Activated CD8-positive, alpha-beta memory T cell treated with anti-CD3 and anti-CD28 coated beads, Interleukin-2, amount 10 ng/mL, durations not matched to agents 7 days and 5 days (primary cell): ENCODE data around the gene AGMO. TPM values are rescaled to one million over a fixed set of nuclear protein-coding genes. Genes with fewer than 3 reads are reported as not detected.

Experiments used
- ATAC-seq: fragments of 150-1000 bp; cut with Tn5 transposase; one replicate; pipeline ENCODE4 v1.10.0; 2021; ENCODE audit warnings: moderate library complexity
- CTCF ChIA-PET: fragments of 350-600 bp; sonication (Branson Sonifier 250); formaldehyde crosslinking; loops from one replicate; lab custom pipeline; 2021; ENCODE audit warnings: antibody characterized with exemption; lab: Charles Lee
- DNase-seq: peaks from one replicate; pipeline ENCODE4 v3.0.0-alpha.2; 2020
- H3K27ac Mint-ChIP-seq: one replicate; pipeline ENCODE4 v1.8.0; 2021; ENCODE audit warnings: mild to moderate bottlenecking, mixed read lengths
- H3K27me3 Mint-ChIP-seq: one replicate; pipeline ENCODE4 v1.8.0; 2021; ENCODE audit warnings: mixed read lengths
- H3K36me3 Mint-ChIP-seq: one replicate; pipeline ENCODE4 v1.8.0; 2021; ENCODE audit warnings: mild to moderate bottlenecking, mixed read lengths
- H3K4me1 Mint-ChIP-seq: one replicate; pipeline ENCODE4 v1.8.0; 2021; ENCODE audit warnings: mixed read lengths
- H3K4me3 Mint-ChIP-seq: one replicate; pipeline ENCODE4 v1.8.0; 2021; ENCODE audit warnings: mild to moderate bottlenecking, moderate library complexity, mixed read lengths
- H3K9me3 Mint-ChIP-seq: one replicate; pipeline ENCODE4 v1.8.0; 2022; ENCODE audit warnings: low read depth, mixed read lengths
- total RNA-seq, 2 experiments: library from RNA; stranded (reverse); gene quantifications; one replicate each; pipeline ENCODE4 v1.2.3, GENCODE V29; 2021

The AGMO gene
- total RNA-seq, 2 experiments from 2014 or later = not detected

GRCh38 chr7:15478401-15478800 lies 83.4 kb downstream of the AGMO start:
- no peaks in the 10 kb centered on the region for H3K4me1 Mint-ChIP-seq
- ATAC-seq (no peak), DNase-seq (no peak)
- H3K9me3 Mint-ChIP-seq = peaks cover 3% of the 10 kb centered on the region
- CTCF ChIA-PET = no interaction called here
- no peaks in the 10 kb centered on the region for H3K36me3 Mint-ChIP-seq
- H3K27me3 Mint-ChIP-seq = no peaks in the 10 kb centered on the region
- no peak overlapping the region for H3K27ac Mint-ChIP-seq
- no peak overlapping the region for H3K4me3 Mint-ChIP-seq

- Mint-ChIP-seq H3K27ac (no peak overlapping the region), H3K36me3 (no peaks in the 10 kb centered on the region), H3K27me3 (no peaks in the 10 kb centered on the region), H3K4me3 (no peak overlapping the region), H3K9me3 (peaks cover 3% of the 10 kb centered on the region), H3K4me1 (no peaks in the 10 kb centered on the region)
- CTCF ChIA-PET = no interaction called here
- no peak for ATAC-seq
- DNase-seq = no peak
Measured at GRCh38 chr7:15476531-15476918, 85.3 kb downstream of the AGMO start.

DNA sequence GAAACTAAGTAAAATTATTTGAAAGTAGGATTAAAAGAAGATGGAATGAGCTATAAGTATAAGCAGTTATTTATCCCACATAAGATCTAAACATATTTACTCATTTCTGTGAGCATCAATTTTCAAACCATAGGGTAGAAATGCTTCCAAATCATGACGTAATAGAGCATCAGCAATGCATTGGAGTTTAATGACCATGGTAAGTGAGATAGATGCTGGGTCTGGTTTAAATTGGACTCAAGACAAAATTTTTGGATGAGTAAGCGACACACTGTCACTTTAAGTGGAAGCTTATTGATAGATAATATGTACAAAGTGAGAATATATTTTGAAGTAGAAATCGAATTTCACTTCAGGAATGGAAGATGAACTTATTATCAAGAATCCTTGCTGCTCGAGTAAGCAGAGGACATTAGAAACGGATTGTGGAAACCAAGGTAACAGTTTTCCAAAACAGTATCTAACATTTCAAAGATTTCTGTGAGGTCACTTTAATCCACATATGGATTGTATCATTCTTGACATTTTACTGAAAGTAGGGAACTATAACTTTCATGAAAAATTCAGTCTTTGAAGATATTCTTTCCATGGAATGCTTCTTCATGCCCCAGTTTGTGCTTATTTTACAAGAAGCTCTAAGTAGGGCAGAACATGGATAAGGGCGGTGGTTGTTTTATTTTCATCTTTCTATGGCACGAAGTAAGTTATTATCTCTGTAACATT lies 85.8 kb downstream of the AGMO start:
- Mint-ChIP-seq H3K4me3 (no peak overlapping the region), H3K4me1 (no peaks in the 10 kb centered on the region), H3K27me3 (no peaks in the 10 kb centered on the region), H3K27ac (no peak overlapping the region), H3K36me3 (no peaks in the 10 kb centered on the region), H3K9me3 (peaks cover 3% of the 10 kb centered on the region)
- CTCF ChIA-PET = no interaction called here
- no peak for ATAC-seq
- DNase-seq = no peak

- DNase-seq (no peak), ATAC-seq (no peak)
- Mint-ChIP-seq H3K9me3 (peaks cover 2% of the 10 kb centered on the region), H3K36me3 (no peaks in the 10 kb centered on the region), H3K27me3 (no peaks in the 10 kb centered on the region), H3K4me1 (no peaks in the 10 kb centered on the region), H3K27ac (no peak overlapping the region), H3K4me3 (no peak overlapping the region)
- CTCF ChIA-PET = no interaction called here
Measured at GRCh38 chr7:15471669-15471950, 90.2 kb downstream of the AGMO start.

DNA sequence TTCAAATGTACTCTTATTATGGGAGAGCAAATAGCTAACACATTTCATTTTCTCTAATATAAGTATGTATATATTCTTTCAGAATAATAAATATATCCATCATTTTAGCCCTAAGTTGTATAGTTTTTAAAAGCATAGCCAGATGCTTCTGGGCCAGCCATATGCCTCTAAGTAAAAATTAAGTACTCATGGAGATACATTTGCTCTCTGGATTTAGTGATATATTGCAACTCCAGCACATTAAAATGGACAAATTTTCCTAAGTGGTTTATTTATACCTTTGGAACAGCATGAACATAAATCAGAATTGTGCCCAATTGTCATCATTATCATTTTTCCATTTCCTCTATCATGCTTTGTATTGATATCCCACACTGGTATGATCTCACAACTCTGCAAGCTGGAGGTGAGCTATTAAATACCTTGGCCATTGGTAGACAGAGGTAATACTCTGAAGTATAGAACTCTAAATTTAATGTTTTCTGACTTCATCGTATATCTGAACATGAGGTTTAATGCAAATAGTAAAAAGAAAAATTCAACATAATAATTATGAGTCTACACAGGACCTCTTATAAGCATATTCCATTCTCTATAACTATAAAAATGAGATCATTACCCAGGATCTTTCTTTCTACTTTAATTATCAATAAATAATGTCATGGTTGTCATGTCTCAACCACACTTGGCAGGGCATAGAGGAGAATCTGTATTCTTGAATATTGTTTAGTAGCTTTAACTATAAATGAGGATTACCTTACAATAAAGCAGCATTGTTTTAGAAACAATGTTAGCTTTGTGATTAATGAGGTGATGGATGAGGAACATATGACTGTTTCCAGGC lies 90.8 kb downstream of the AGMO start:
- CTCF ChIA-PET = no interaction called here
- H3K27me3 Mint-ChIP-seq = no peaks in the 10 kb centered on the region
- no peak for DNase-seq

DNA sequence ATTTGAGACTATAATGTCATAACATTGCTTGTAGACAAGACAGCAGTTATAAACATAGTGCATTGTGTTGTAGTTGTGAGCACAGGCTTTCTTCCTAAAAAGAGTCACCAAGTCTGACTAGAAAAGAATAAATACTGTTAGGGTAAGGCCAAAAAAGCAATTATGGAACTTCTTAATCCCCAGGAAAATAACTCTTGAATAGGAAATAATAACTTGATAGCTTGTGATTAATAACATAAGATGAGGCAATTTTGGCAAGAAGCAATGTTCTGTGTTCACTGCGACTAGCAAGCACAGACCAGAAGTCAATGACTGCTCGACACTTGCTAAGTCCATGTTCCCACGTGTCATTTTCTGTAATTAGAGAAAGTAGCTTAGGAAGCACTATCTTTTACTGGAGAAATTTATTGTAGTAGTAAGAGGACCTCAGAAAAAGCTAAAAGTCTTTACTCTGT lies 97.1 kb downstream of the AGMO start:
- Mint-ChIP-seq H3K9me3 (peaks cover 4% of the 10 kb centered on the region), H3K4me3 (no peak overlapping the region), H3K36me3 (no peaks in the 10 kb centered on the region), H3K4me1 (no peaks in the 10 kb centered on the region), H3K27me3 (no peaks in the 10 kb centered on the region), H3K27ac (no peak overlapping the region)
- CTCF ChIA-PET = no interaction called here
- ATAC-seq (no peak), DNase-seq (no peak)

More for the DNA sequence above, 90.8 kb downstream of the AGMO start:
- Mint-ChIP-seq H3K27ac (no peak overlapping the region), H3K36me3 (no peaks in the 10 kb centered on the region), H3K9me3 (peaks cover 2% of the 10 kb centered on the region), H3K4me1 (no peaks in the 10 kb centered on the region), H3K4me3 (no peak overlapping the region)
- ATAC-seq = no peak

DNA sequence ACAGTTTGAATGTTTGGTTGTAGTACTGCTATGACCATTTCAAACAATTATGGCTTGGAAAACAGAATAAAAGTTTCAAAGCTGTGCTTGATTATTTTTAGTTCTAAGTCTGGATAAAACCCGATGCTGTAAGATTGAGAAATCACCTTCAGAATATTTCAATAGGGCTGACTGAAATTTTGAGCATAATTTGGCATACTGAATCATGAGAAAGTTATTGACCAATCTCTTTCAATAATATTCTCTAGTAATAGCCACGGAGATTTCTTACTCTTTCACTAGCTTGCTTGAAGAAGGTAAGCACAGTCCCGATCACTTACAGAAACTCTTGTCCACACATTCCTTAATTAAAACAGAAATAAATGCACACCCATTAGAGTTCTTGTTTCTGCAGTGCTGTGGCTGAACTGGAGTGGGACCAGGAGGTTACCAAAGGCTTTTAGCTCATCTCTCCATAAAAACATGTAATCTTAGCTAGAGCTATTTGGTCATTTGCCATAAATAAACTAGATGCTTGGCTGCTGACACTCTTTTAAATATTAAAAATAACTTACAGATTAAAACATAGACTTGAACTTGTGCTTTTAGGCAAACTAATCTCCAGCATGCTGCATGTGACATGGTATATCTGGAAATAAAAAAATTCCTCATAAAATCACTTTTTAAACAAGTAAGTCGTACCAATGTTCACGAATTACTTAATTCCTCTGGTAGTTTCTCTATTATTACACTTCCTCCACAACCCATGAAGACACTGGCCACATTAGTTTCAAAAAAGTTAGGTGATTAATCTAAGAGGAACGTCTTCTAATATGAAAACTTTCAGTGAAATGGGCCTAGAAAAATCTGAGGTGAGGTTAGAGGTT lies 97.8 kb downstream of the AGMO start:
- H3K36me3 Mint-ChIP-seq = no peaks in the 10 kb centered on the region
- no peak overlapping the region for H3K4me3 Mint-ChIP-seq
- ATAC-seq (no peak), DNase-seq (no peak)
- no peak overlapping the region for H3K27ac Mint-ChIP-seq
- no peaks in the 10 kb centered on the region for H3K27me3 Mint-ChIP-seq
- CTCF ChIA-PET = no interaction called here
- peaks cover 4% of the 10 kb centered on the region for H3K9me3 Mint-ChIP-seq
- no peaks in the 10 kb centered on the region for H3K4me1 Mint-ChIP-seq

DNA sequence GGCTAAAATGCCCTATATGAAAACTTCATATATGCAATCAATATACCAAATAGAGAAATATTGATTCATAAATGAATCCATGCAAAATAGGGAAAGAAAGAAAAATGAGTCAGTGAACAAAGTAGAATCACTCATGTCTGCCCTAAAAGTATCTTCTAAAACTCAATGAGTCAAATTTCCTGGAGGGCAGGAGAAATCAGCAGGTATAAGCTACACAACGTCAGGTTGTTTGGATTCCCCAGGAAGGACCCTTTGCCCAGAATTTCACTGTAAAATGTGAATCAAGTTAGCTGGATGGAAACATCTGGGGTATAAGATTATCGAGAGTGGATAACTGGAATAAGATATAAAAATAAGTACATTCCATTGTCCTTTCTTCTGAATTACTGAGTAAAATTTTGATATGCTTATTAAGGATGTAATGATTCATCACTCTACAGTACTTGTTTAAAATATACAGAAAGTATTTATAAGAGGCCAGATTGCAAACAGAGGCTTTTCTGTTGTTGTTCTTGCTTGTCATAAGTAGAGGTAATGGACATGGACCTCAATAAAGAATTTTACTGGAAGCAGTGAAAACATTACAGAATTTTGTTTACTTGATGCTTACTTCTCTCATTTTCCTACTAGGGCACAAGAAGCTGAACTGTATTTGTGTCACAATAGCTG lies 99.0 kb downstream of the AGMO start:
- no peak for DNase-seq
- no peaks in the 10 kb centered on the region for H3K27me3 Mint-ChIP-seq
- peaks cover 2% of the 10 kb centered on the region for H3K9me3 Mint-ChIP-seq
- no peak overlapping the region for H3K27ac Mint-ChIP-seq
- CTCF ChIA-PET = no interaction called here
- H3K4me1 Mint-ChIP-seq = no peaks in the 10 kb centered on the region
- no peak for ATAC-seq
- no peaks in the 10 kb centered on the region for H3K36me3 Mint-ChIP-seq
- H3K4me3 Mint-ChIP-seq = no peak overlapping the region

- Mint-ChIP-seq H3K4me1 (no peaks in the 10 kb centered on the region), H3K27me3 (no peaks in the 10 kb centered on the region), H3K36me3 (no peaks in the 10 kb centered on the region), H3K9me3 (peaks cover 2% of the 10 kb centered on the region), H3K4me3 (no peak overlapping the region), H3K27ac (no peak overlapping the region)
- CTCF ChIA-PET = no interaction called here
- no peak for ATAC-seq
- DNase-seq = no peak
Measured at GRCh38 chr7:15461576-15461975, 100.2 kb downstream of the AGMO start.

- Mint-ChIP-seq H3K36me3 (no peaks in the 10 kb centered on the region), H3K4me1 (no peaks in the 10 kb centered on the region), H3K4me3 (no peak overlapping the region), H3K9me3 (peaks cover 2% of the 10 kb centered on the region), H3K27me3 (no peaks in the 10 kb centered on the region), H3K27ac (no peak overlapping the region)
- ATAC-seq (no peak), DNase-seq (no peak)
- CTCF ChIA-PET = no interaction called here
Measured at GRCh38 chr7:15459018-15459615, 102.7 kb downstream of the AGMO start.

DNA sequence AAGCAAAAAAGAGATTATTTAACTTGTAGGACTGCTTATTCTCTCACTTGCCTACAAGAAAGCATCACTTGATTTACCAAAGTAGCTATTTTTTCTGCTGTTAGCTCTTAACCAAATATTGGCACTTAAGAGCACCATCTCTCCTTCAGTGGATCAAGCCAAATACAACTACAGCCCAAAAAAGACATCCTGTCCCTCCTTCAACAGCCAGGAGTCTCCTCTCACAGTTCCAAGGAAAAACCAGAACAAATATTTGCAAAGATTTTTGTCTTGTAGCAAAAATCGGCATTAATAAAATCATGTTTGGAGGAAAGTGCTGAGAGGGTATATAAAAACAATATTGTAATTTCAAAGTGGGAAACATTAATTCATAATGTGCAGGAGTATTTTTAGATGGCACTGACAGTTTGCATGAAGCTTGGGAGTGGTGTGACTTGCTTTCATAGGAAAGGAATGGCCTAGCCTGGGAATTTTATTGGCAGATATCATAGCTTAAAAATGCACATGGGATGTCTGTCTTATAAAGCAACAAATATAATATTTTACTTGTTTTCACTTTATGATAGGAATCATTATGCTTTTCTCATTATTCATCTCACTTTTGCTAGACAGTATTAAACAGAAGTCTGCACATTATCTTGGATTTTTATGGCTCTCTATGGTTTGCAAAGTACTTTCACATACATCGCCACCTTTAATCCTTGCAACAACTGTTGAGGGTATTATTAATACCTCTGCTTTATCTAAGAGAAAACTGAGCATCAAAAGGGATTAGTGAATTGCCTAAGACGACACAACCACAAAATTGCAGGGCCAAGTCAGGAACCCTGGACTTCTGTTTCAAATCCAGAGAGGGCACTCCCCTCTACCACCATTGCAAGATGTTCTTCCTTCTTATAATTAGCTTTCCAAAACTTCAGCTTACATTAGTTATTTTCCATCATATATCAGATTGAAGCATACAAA lies 103.5 kb downstream of the AGMO start:
- no peaks in the 10 kb centered on the region for H3K36me3 Mint-ChIP-seq
- H3K4me1 Mint-ChIP-seq = no peaks in the 10 kb centered on the region
- peaks cover 2% of the 10 kb centered on the region for H3K9me3 Mint-ChIP-seq
- H3K4me3 Mint-ChIP-seq = no peak overlapping the region
- no peaks in the 10 kb centered on the region for H3K27me3 Mint-ChIP-seq
- CTCF ChIA-PET = no interaction called here
- ATAC-seq = no peak
- DNase-seq = no peak
- H3K27ac Mint-ChIP-seq = no peak overlapping the region

DNA sequence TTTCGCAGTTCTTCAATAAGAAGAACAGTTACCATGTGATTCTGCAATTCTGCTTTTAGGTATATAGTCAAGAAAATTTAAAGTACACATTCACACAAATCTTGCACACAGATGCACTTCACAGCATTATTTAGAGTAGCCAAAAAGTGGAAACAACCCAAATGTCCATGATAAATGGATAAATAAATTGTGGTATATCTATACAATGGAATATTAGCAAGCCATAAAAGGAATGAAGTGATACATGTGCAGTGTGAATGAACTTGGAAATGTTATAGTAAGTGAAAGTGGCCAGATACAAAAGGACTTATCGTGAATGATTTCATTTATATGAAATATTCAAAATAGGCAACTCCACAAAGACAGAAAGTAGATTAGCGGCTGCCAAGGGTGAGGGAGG lies 109.1 kb downstream of the AGMO start:
- CTCF ChIA-PET = no interaction called here
- H3K27me3 Mint-ChIP-seq = no peaks in the 10 kb centered on the region
- no peaks in the 10 kb centered on the region for H3K4me1 Mint-ChIP-seq
- no peak for ATAC-seq
- DNase-seq = no peak
- H3K27ac Mint-ChIP-seq = no peak overlapping the region
- peaks cover 8% of the 10 kb centered on the region for H3K9me3 Mint-ChIP-seq
- H3K36me3 Mint-ChIP-seq = no peaks in the 10 kb centered on the region
- H3K4me3 Mint-ChIP-seq = no peak overlapping the region
